ENCODE data around the gene OTOP1.
"Not testable (repeated sequence)": the region's sequence is repeated elsewhere in the genome, so short reads cannot be mapped to it uniquely, and the experiment has no call there.

OTOP1 gene, protein sequence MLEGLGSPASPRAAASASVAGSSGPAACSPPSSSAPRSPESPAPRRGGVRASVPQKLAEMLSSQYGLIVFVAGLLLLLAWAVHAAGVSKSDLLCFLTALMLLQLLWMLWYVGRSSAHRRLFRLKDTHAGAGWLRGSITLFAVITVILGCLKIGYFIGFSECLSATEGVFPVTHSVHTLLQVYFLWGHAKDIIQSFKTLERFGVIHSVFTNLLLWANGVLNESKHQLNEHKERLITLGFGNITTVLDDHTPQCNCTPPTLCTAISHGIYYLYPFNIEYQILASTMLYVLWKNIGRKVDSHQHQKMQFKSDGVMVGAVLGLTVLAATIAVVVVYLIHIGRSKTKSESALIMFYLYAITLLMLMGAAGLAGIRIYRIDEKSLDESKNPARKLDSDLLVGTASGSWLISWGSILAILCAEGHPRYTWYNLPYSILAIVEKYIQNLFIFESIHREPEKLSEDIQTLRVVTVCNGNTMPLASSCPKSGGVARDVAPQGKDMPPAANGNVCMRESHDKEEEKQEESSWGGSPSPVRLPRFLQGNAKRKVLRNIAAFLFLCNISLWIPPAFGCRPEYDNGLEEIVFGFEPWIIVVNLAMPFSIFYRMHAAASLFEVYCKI

GRCh38 chr4:4226606-4227438 is at the start of gene OTOP1:
OTOP1 (minus strand) TSS chr4:4226929; CDS start chr4:4226864, 65 bp downstream.
- no peak for DNase-seq

DNA sequence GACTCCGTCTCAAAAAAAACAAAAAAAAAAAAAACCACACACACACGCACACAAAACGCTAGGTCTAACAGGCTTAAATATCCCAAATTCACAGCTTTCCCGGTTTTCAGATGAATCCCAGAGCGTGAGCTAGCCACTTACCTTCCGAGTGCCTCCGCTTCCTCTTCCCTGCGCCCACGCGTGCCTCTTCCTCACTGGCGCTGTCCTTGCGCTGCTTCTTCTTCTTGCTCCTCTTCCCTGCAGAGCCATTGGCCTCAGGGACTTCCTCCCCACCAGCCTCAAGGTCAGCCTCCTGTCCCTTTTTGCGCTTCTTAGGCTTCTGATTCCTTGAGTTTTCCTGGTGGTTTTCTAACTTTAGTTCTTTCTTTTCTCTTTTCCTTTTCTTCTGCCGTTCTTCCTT is 47.5 kb upstream of the OTOP1 start:
- no peak for DNase-seq

DNA sequence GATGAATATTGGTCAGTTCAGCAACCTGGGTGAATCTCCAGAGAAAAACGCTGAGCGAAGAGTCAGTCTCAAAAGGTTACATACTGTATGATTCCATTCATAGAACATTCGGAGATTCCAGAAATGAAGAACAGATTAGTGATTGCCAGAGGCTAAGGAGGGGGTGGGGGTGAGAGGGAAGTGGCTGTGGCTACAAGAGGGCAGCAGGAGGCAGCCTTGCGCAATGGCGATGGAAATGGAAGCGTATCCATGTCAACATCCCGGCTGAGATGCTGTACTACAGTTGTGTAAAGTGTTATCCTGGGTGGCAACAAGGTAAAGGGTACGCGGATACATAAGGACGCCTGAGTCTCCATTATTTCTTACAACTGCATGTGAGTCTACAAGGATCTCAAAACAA is 45.2 kb upstream of the OTOP1 start:
- no peak for DNase-seq

GRCh38 chr4:4270529-4270928 is 43.8 kb upstream of the OTOP1 start:
- DNase-seq: no peak

- DNase-seq: no peak
These were observed 43.1 kb upstream of the OTOP1 start for GRCh38 chr4:4269856-4270255.

GRCh38 chr4:4269331-4269731 is 42.6 kb upstream of the OTOP1 start:
- DNase-seq: no peak

DNA sequence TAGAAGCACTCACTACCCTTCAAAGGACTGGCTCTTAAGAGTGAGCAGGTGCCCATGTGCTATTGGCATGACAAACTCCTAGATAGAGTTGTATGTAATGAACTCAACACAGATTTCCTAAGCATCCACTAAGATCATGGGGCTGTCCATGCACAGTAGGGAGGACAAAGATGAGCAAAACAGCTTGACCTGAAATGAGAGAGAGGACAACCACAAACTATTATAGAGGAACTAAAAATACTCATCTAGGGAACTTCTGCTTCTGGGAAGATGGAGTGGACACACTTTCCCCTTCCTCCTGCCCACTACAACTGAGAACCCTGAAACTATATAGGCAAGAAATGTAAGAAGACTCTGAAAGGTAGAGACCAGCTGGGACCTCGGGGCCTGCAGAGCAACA is 42.0 kb upstream of the OTOP1 start:
- no peak for DNase-seq

DNA sequence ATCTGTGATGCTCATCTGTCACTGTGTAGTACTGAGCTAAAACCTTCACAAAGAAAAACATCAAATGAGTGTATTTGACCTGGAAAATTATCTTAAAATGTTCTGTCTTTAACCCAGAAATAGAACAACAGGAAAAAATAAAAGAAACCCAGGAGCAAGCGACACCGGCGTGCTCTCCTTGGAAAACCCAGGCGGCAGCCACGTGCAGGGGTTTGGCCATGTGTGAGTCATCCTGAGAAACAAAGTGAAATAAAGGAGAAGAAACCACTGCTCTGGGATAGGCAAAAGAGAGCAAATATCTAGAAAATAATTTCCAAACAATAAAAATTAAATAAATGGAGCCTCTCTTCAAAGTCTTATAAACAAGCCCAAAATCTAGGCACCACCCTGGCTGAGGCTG is 41.3 kb upstream of the OTOP1 start:
- DNase-seq: no peak

- peak; percentile 43 for DNase-seq
These were observed 33.5 kb upstream of the OTOP1 start for GRCh38 chr4:4260185-4260751.

DNA sequence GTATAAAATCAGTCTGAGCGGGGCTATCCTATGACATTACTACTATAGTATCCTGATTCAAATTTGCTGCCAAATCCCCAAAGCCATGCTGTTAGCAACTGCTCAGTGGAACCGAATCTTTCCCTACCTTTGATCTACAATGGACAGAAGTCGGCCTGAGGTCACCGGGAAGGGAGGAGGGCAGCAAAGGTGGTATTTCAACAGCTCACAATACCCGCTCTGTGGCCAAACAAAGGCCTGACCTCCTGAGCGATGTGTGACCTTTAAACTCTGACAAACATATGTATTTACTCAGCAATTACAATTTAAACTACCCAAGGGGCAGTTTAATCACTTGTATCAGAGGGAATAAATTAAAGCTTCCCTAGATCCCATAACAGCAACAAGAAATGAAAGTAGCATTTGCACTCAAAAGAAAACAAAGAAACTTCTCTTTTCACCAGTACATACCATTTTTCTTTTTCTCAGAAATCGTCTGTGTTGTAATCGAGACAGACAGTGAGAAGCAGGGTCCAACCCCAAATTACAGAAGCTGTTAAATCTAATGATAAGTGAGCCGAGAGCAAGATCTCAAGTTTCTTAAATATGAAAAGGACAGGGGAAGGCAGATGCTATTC is 32.9 kb upstream of the OTOP1 start:
- no peak for DNase-seq

DNA sequence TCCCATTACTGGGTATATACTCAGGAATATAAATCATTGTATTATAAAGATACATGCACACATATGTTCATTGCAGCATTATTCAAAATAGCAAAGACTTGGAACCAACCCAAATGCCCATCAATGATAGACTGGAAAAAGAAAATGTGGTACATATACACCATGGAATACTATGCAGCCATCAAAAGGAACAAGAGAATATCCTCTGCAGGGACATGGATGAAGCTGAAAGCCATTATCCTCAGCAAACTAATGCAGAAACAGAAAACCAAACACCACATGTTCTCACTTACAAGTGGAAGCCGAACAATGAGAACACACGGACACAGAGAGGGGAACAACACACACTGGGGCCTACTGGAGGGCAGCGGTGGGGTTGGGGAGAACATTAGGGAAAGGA is 31.0 kb upstream of the OTOP1 start:
- not testable (repeated sequence) for DNase-seq

DNA sequence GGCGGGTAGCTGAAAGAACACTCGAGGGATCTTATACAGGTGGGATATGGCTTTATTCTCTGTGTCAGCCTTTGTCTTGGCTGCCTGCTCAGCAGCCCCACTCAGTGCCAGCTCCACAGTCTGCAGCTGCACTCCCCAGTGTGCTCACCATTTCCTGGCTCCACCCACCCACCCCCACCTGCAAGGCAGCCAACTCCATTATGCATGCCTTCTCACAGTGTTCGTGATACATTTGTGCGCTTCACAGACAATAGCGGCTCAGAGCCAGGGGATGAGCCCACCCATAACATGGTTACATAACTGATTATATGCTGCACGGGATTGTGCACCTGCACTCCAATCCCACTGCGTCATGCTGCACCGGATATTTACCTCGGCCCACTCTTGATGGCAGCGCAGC is 30.1 kb upstream of the OTOP1 start:
- DNase-seq: no peak

DNA sequence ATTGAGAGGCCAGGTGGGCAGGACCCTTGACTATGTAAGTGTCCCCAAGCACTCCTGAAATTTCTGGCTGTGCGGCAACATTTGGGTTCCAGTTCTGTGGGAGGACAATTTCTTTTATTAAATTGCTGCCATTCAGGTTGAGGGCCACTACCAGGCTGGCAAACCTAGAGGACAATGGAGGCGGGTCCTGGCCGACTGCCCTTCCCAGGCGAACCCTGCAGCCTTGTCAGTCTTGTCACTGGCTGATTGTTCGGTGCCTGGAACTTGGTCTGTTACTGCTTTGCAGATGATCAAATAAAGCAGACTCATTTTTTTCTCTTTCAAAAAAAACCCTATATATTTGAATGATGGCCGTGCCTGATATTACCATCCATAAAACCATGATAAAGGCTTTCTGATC is 27.9 kb upstream of the OTOP1 start:
- DNase-seq: no peak

DNA sequence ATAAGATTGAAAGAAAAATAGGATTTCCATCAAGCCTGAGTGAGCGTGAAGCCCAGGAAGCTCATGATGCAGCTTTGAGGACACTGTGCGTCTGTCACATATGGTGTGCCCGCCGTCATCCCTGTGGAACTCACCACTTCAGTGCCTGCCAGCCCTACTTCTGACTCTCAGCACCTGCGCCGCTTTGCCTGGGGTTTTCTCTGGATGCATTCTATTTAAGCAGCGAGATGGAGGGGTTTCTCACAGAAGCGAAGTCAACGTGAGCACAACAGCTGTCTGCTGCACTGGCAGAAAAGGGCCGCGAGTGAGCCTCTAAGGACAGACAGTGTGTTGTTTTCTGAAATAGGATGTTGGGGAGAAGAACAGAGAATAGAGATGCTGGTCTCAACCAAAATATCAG is 27.5 kb upstream of the OTOP1 start:
- no peak for DNase-seq

- no peak for DNase-seq
These were observed 23.1 kb upstream of the OTOP1 start for GRCh38 chr4:4249866-4250265.

DNA sequence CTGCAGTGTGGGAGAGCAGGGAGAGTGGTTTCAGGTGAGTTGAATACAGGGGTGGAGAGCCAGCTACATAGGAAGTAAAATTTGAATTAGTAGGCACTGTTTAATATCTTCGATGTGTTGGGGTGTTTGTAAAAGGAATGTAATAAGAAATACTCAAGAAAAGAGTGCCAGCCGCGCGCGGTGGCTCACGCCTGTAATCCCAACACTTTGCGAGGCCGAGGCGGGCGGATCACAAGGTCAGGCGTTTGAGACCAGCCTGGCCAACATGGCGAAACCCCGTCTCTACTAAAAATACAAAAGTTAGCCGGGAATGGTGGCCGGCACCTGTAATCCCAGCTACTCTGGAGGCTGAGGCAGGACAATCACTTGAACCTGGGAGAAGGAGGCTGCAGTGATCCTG is 22.6 kb upstream of the OTOP1 start:
- DNase-seq: not testable (repeated sequence)

GRCh38 chr4:4248885-4249203 is 22.1 kb upstream of the OTOP1 start:
- no peak for DNase-seq

- peak; percentile 67 for DNase-seq
These were observed 21.5 kb upstream of the OTOP1 start, which contains the start of gene TMEM128 for GRCh38 chr4:4248029-4248884. TMEM128 (minus strand) TSS chr4:4248223; CDS start chr4:4248202, 21 bp downstream.

DNA sequence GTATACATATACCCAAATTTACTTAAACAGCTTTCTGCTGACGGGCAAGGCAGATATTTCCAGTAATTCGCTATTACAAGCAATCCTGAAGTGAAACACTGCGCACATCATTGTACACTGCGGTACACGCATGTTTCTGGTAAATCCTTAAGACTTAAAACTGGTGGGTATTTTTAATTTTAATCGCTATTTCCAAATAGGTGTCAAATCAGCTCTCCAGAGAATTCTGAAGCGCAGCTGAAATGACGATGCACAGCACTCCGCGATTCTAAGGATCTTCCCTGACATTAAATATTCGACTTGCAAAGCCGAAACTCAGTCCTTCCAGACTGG is 20.9 kb upstream of the OTOP1 start:
- DNase-seq: peak; percentile 18

DNA sequence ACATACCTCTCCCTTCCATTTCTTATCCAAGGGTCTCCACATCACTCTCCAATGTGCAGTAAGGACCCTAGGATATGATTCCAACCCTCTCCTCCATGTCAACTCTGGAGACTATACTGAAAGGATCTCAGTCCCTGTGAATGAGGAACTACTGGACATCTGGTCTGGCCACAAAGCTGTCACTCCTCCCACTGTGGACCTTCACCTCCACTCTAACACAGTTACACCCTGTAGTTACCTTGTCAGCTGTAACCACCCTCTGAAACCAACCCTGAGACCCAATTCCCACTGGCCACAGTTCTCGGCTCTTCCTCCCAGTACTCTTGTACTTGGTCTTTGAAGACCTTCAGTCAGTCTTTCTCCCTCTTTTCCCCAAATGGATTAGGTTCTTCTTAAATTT is 18.4 kb upstream of the OTOP1 start:
- DNase-seq: no peak

DNA sequence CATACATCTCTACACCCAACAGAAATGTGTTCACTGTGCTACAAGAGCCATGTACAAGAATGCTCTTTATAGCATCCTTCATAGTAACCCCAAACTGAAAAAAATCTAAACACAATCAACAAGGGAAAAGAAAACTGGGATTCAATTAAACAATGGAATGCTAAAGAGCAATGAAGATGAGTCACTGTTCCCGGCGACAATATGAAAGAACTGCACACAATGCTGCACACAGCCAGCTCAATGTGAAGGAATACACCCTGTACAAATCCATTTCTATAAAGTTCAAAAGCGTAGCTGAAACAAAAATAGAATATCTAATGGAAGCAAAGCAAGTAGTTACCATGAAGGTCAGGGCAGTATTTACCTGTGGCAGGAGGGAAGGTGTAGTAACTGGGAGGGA is 12.8 kb upstream of the OTOP1 start:
- DNase-seq: not testable (repeated sequence)

GRCh38 chr4:4233610-4234009 is 6.9 kb upstream of the OTOP1 start:
- DNase-seq: no peak

Measured in NCI-H1694 (cell line).